Right cardiac atrium (tissue), 5 donors: ENCODE data around the gene GATM. TPM values are rescaled to one million over a fixed set of nuclear protein-coding genes. Genes with fewer than 3 reads are reported as not detected.
"Not testable (repeated sequence)": the region's sequence is repeated elsewhere in the genome, so short reads cannot be mapped to it uniquely, and the experiment has no call there.

ENCODE experiments used
- ATAC-seq, 2 donors: fragments of 200-7000 bp; cut with Tn5 transposase; one replicate each; pipeline versions ENCODE4 v1.8.0 to v1.9.1; 2020; ENCODE audit warnings: moderate library complexity in 2 of 2, mild to moderate bottlenecking in 1 of 2
- DNase-seq, 3 donors: peaks; one replicate each; pipeline ENCODE4 v3.0.0-alpha.2; 2020
- H3K27ac ChIP-seq: one replicate; pipeline ENCODE4 v1.5.1; 2013; ENCODE audit warnings: mild to moderate bottlenecking, low read length, control low read depth, moderate library complexity
- H3K27me3 ChIP-seq: one replicate; pipeline ENCODE4 v1.6.1; 2013; ENCODE audit not compliant: control insufficient read depth, insufficient read depth
- H3K4me1 ChIP-seq: one replicate; pipeline ENCODE4 v1.6.1; 2013; ENCODE audit warnings: low read length; ENCODE audit not compliant: control insufficient read depth, insufficient read depth
- H3K4me3 ChIP-seq: one replicate; pipeline ENCODE4 v1.5.1; 2013; ENCODE audit warnings: low read length, control low read depth
- H3K9me3 ChIP-seq: one replicate; pipeline ENCODE4 v1.6.1; 2013; ENCODE audit warnings: low read length; ENCODE audit not compliant: control insufficient read depth
- WGBS: extraction: QIAGEN DNeasy Blood & Tissue Kit; methylation state at CpG from one replicate; pipeline ENCODE4 v1.1.7; 2013; 5-methylcytosine and 5-hydroxymethylcytosine counted together
- intact Hi-C, 4 donors: fragments of 100-400 bp; cut with DNase I; formaldehyde crosslinking; loops; one replicate each; pipeline versions ENCODE4 v1.11.0 to v1.14.0; 2022 to 2023
- polyA plus RNA-seq: library from polyadenylated mRNA; stranded (reverse); fragments of 200-250 nt; gene quantifications from one replicate; pipeline ENCODE4 v1.2.3, GENCODE V29; 2013
- total RNA-seq, 4 donors: library from RNA; stranded (reverse); fragmentation: NEBNext Ultra II Directional; extraction: Animal tissue kit (Norgen Biotek cat#: 25700); gene quantifications; one replicate each; pipeline ENCODE4 v1.2.1, GENCODE V29; 2021
- donor health status: healthy with polysubstance abuse.
- donor health status: DM: no; HTN: yes; CAD: no.
- donor health status: DM: no; HTN: no; CAD: no.
- donor health status: DM: no; HTN: yes; CAD: no; lungs with severe emphysema.
- donor health status: DM: yes; HTN: yes; CAD: no.

The GATM gene
- total and polyA plus RNA-seq, 5 donors, result 12.9 to 33.8 (median 29.6) TPM

- no peaks in the 10 kb centered on the region for H3K27me3 ChIP-seq
- intact Hi-C loops, result loop anchor here in 1 of 4 donors (10.0 kb wide), 1 partner anchor 168 kb away; no protein-coding TSS in a partner anchor
- ATAC-seq, result no peak
- no peaks in the 10 kb centered on the region for H3K9me3 ChIP-seq
- no peak overlapping the region for H3K4me3 ChIP-seq
- DNase-seq, result no peak
- H3K27ac ChIP-seq, result no peak overlapping the region
- WGBS, result 64% methylated on average over 7 of the region's 7 CpGs
- H3K4me1 ChIP-seq, result peaks cover 2% of the 10 kb centered on the region
Measured at GRCh38 chr15:45372041-45372995, 6.0 kb downstream of the GATM start.

- intact Hi-C loops, result loop anchor here in 1 of 4 donors (10.0 kb wide), 1 partner anchor 167 kb away; no protein-coding TSS in a partner anchor
- Histone ChIP-seq H3K27ac (no peak overlapping the region), H3K4me3 (no peak overlapping the region), H3K9me3 (no peaks in the 10 kb centered on the region), H3K4me1 (peaks cover 2% of the 10 kb centered on the region), H3K27me3 (no peaks in the 10 kb centered on the region)
- ATAC-seq (no peak), DNase-seq (no peak)
- WGBS, result 82% methylated on average over 1 of the region's 1 CpG
Measured at GRCh38 chr15:45371546-45371945, 6.8 kb downstream of the GATM start.

GRCh38 chr15:45370042-45370441, 8.3 kb downstream of the GATM start:
- H3K27ac ChIP-seq, H3K27me3 ChIP-seq, DNase-seq, H3K4me1 ChIP-seq, H3K9me3 ChIP-seq, ATAC-seq, H3K4me3 ChIP-seq: not testable (repeated sequence)
- 86% methylated on average over 4 of the region's 4 CpGs for WGBS
- intact Hi-C loops, result loop anchor here in 1 of 4 donors (10.0 kb wide), 1 partner anchor 165 kb away; no protein-coding TSS in a partner anchor

GRCh38 chr15:45367222-45367621, 11.1 kb downstream of the GATM start:
- H3K9me3 ChIP-seq, ATAC-seq, intact Hi-C loops, H3K27me3 ChIP-seq, H3K27ac ChIP-seq, H3K4me1 ChIP-seq, H3K4me3 ChIP-seq, DNase-seq: not testable (repeated sequence)
- WGBS, result 49% methylated on average over 7 of the region's 7 CpGs

- WGBS, result 72% methylated on average over 1 of the region's 1 CpG
Measured at GRCh38 chr15:45364271-45364670, 14.1 kb downstream of the GATM start.

GRCh38 chr15:45363801-45364200, 14.5 kb downstream of the GATM start:
- no peak for ATAC-seq
- Histone ChIP-seq H3K4me3 (no peak overlapping the region), H3K4me1 (peaks cover 1% of the 10 kb centered on the region), H3K27me3 (no peaks in the 10 kb centered on the region), H3K27ac (no peak overlapping the region), H3K9me3 (no peaks in the 10 kb centered on the region)
- WGBS, result 36% methylated on average over 3 of the region's 3 CpGs
- intact Hi-C loops, result no loop called here
- no peak for DNase-seq

More at GRCh38 chr15:45364271-45364670, 14.1 kb downstream of the GATM start:
- Histone ChIP-seq H3K9me3 (no peaks in the 10 kb centered on the region), H3K27me3 (no peaks in the 10 kb centered on the region), H3K4me1 (peaks cover 1% of the 10 kb centered on the region), H3K4me3 (no peak overlapping the region), H3K27ac (no peak overlapping the region)
- DNase-seq, result no peak
- intact Hi-C loops, result no loop called here
- ATAC-seq, result no peak

GRCh38 chr15:45363334-45363733, 15.0 kb downstream of the GATM start:
- H3K9me3 ChIP-seq, result no peaks in the 10 kb centered on the region
- H3K27me3 ChIP-seq, result no peaks in the 10 kb centered on the region
- 65% methylated on average over 4 of the region's 4 CpGs for WGBS
- DNase-seq (no peak), ATAC-seq (no peak)
- intact Hi-C loops, result no loop called here
- H3K27ac ChIP-seq, result no peak overlapping the region
- peaks cover 1% of the 10 kb centered on the region for H3K4me1 ChIP-seq
- no peak overlapping the region for H3K4me3 ChIP-seq

GRCh38 chr15:45362419-45362818, 15.9 kb downstream of the GATM start:
- Histone ChIP-seq H3K9me3 (no peaks in the 10 kb centered on the region), H3K27me3 (no peaks in the 10 kb centered on the region), H3K4me3 (no peak overlapping the region), H3K4me1 (peaks cover 1% of the 10 kb centered on the region), H3K27ac (no peak overlapping the region)
- no peak for DNase-seq
- intact Hi-C loops, result no loop called here
- no peak for ATAC-seq

GRCh38 chr15:45361878-45362277, 16.5 kb downstream of the GATM start:
- Histone ChIP-seq H3K4me1 (peaks cover 1% of the 10 kb centered on the region), H3K9me3 (no peaks in the 10 kb centered on the region), H3K27ac (no peak overlapping the region), H3K4me3 (no peak overlapping the region), H3K27me3 (no peaks in the 10 kb centered on the region)
- WGBS, result 92% methylated on average over 7 of the region's 7 CpGs
- intact Hi-C loops, result no loop called here
- ATAC-seq (no peak), DNase-seq (no peak)

GRCh38 chr15:45355860-45356259, 22.5 kb downstream of the GATM start:
- WGBS, result 67% methylated on average over 2 of the region's 2 CpGs
- ATAC-seq (no peak), DNase-seq (no peak)
- intact Hi-C loops, result no loop called here
- no peak overlapping the region for H3K4me3 ChIP-seq
- no peak overlapping the region for H3K27ac ChIP-seq
- no peaks in the 10 kb centered on the region for H3K9me3 ChIP-seq
- no peaks in the 10 kb centered on the region for H3K27me3 ChIP-seq
- H3K4me1 ChIP-seq, result no peaks in the 10 kb centered on the region

GRCh38 chr15:45354711-45355110, 23.6 kb downstream of the GATM start:
- Histone ChIP-seq H3K27me3 (no peaks in the 10 kb centered on the region), H3K4me1 (no peaks in the 10 kb centered on the region), H3K9me3 (no peaks in the 10 kb centered on the region), H3K4me3 (no peak overlapping the region), H3K27ac (no peak overlapping the region)
- 81% methylated on average over 5 of the region's 5 CpGs for WGBS
- ATAC-seq (no peak), DNase-seq (no peak)
- intact Hi-C loops, result no loop called here
